ENCODE data around the gene ETAA1. TPM values are rescaled to one million over a fixed set of nuclear protein-coding genes. Genes with fewer than 3 reads are reported as not detected.

Gene ETAA1
- total RNA-seq, 2 donors from 2014 or later = 16.3 to 17.5 TPM

GRCh38 chr2:67423489-67423888 is 26.4 kb downstream of the ETAA1 start:
- ATAC-seq (no peak), DNase-seq (no peak)
- no peaks in the 10 kb centered on the region for H3K36me3 ChIP-seq (replicated peaks in 1 of 2; ENCODE audit: insufficient read depth in 1 of 2, low read depth in 2 of 2)
- no peak overlapping the region for H3K27ac ChIP-seq
- TF ChIP-seq, protein P1, sequence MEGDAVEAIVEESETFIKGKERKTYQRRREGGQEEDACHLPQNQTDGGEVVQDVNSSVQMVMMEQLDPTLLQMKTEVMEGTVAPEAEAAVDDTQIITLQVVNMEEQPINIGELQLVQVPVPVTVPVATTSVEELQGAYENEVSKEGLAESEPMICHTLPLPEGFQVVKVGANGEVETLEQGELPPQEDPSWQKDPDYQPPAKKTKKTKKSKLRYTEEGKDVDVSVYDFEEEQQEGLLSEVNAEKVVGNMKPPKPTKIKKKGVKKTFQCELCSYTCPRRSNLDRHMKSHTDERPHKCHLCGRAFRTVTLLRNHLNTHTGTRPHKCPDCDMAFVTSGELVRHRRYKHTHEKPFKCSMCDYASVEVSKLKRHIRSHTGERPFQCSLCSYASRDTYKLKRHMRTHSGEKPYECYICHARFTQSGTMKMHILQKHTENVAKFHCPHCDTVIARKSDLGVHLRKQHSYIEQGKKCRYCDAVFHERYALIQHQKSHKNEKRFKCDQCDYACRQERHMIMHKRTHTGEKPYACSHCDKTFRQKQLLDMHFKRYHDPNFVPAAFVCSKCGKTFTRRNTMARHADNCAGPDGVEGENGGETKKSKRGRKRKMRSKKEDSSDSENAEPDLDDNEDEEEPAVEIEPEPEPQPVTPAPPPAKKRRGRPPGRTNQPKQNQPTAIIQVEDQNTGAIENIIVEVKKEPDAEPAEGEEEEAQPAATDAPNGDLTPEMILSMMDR (IDR thresholded peaks at IDR 0.05) = no peak
- TF ChIP-seq POLR2A (IDR thresholded peaks at IDR 0.05) = no peak
- H3K27me3 ChIP-seq = no peaks in the 10 kb centered on the region
- H3K4me3 ChIP-seq = no peak overlapping the region
- H3K4me1 ChIP-seq = no peaks in the 10 kb centered on the region
- 90 to 95% methylated on average over 1 of the region's 1 CpG for WGBS, 2 donors
- H3K9me3 ChIP-seq = no peaks in the 10 kb centered on the region
- intact Hi-C loops (cut with DNase I) = no loop called here

- H3K27ac ChIP-seq = no peak overlapping the region
- DNase-seq (no peak), ATAC-seq (no peak)
- no peaks in the 10 kb centered on the region for H3K9me3 ChIP-seq
- H3K27me3 ChIP-seq = no peaks in the 10 kb centered on the region
- intact Hi-C loops (cut with DNase I) = no loop called here
- WGBS, 2 donors = 85 to 95% methylated on average over 4 of the region's 4 CpGs
- H3K4me1 ChIP-seq = no peaks in the 10 kb centered on the region
- H3K4me3 ChIP-seq = no peak overlapping the region
- no peaks in the 10 kb centered on the region for H3K36me3 ChIP-seq (replicated peaks in 1 of 2; ENCODE audit: insufficient read depth in 1 of 2, low read depth in 2 of 2)
- TF ChIP-seq POLR2A (IDR thresholded peaks at IDR 0.05) = no peak
- TF ChIP-seq, protein P1 (IDR thresholded peaks at IDR 0.05) = no peak
Measured at GRCh38 chr2:67436221-67436620, 39.1 kb downstream of the ETAA1 start.

DNA sequence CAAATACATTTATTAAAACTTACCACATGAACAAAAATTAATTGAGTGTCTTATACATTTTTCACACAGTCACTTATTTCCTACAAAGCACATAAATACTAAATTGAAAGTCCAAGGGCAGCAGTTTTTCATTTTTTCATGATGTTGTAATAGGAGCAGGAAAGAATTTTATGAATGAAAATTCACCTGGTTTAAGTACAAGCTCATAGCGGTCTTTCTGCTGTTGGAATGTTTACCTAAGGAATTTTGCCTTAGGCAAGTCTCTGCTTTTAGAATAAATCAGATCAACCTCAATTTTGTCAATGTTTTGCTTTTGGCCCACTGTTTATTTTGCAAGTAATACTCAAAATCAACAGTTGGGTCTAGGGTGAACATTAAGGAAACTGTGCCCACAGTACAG is 40.0 kb downstream of the ETAA1 start:
- ATAC-seq (no peak), DNase-seq (no peak)
- Histone ChIP-seq H3K36me3 (replicated peaks in 1 of 2; ENCODE audit: insufficient read depth in 1 of 2, low read depth in 2 of 2) (no peaks in the 10 kb centered on the region), H3K9me3 (no peaks in the 10 kb centered on the region), H3K4me3 (no peak overlapping the region), H3K27me3 (no peaks in the 10 kb centered on the region), H3K27ac (no peak overlapping the region), H3K4me1 (no peaks in the 10 kb centered on the region)
- no peak for TF ChIP-seq POLR2A (IDR thresholded peaks at IDR 0.05)
- TF ChIP-seq, protein P1 (IDR thresholded peaks at IDR 0.05) = no peak
- 42 to 61% methylated on average over 1 of the region's 1 CpG for WGBS, 2 donors
- intact Hi-C loops (cut with DNase I) = no loop called here

- Histone ChIP-seq H3K27ac (no peak overlapping the region), H3K4me1 (no peaks in the 10 kb centered on the region), H3K9me3 (no peaks in the 10 kb centered on the region), H3K27me3 (no peaks in the 10 kb centered on the region), H3K36me3 (replicated peaks in 1 of 2; ENCODE audit: insufficient read depth in 1 of 2, low read depth in 2 of 2) (no peaks in the 10 kb centered on the region), H3K4me3 (no peak overlapping the region)
- WGBS, 2 donors = 70 to 71% methylated on average over 2 of the region's 2 CpGs
- TF ChIP-seq, protein P1 (IDR thresholded peaks at IDR 0.05) = no peak
- TF ChIP-seq POLR2A (IDR thresholded peaks at IDR 0.05) = no peak
- intact Hi-C loops (cut with DNase I) = no loop called here
- ATAC-seq (no peak), DNase-seq (no peak)
Measured at GRCh38 chr2:67438337-67438736, 41.2 kb downstream of the ETAA1 start.

DNA sequence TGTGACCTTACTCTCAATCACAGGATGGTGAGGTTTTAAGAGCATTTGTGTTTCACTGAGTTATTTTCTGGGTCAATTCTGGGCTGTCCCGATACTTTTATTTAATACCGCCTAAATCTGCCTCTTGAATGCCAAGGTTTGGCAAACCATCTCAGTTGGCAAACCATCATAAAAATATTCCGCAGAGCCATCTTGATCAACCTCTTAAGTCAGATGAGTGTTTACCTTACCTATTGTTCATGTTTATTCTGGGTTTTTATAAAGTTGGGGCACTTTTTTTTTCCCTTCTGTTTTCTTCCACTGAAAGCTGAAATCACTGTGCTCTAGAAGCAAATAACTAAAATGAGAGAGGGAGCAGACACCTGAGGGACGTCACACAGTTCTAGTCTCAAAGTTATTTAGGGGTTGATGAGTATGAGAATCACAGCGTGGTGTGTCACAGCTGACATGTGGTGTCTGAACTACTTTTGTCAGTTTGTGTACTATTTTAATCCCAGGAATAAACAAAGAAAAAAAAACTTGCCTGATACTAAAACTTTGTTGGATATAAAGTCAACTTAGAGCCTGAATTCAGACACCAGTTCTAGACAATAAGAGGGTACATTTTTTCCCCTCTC is 48.6 kb downstream of the ETAA1 start:
- 46 to 63% methylated on average over 5 of the region's 5 CpGs for WGBS, 2 donors

More for the DNA sequence above, 48.6 kb downstream of the ETAA1 start:
- Histone ChIP-seq H3K27me3 (no peaks in the 10 kb centered on the region), H3K36me3 (replicated peaks in 1 of 2; ENCODE audit: insufficient read depth in 1 of 2, low read depth in 2 of 2) (no peaks in the 10 kb centered on the region), H3K9me3 (no peaks in the 10 kb centered on the region), H3K4me1 (peaks cover 20% of the 10 kb centered on the region), H3K27ac (no peak overlapping the region), H3K4me3 (no peak overlapping the region)
- ATAC-seq (no peak), DNase-seq (no peak)
- intact Hi-C loops (cut with DNase I) = no loop called here
- TF ChIP-seq POLR2A (IDR thresholded peaks at IDR 0.05) = no peak
- TF ChIP-seq, protein P1 (IDR thresholded peaks at IDR 0.05) = no peak
